ENCODE data around the gene ANKRD12. TPM values are rescaled to one million over a fixed set of nuclear protein-coding genes. Genes with fewer than 3 reads are reported as not detected.
"Not testable (repeated sequence)": the region's sequence is repeated elsewhere in the genome, so short reads cannot be mapped to it uniquely, and the experiment has no call there.

Gene ANKRD12
- 100 to 1,000 TPM in 2 of 4 donors, 10 to 100 TPM in 2; 88.5 to 132 (median 102) TPM for total RNA-seq
- polyA plus RNA-seq, result 10 to 100 TPM in 1 of 3 donors, 1 to 10 TPM in 2; 5.1 to 11.4 (median 7.2) TPM

DNA sequence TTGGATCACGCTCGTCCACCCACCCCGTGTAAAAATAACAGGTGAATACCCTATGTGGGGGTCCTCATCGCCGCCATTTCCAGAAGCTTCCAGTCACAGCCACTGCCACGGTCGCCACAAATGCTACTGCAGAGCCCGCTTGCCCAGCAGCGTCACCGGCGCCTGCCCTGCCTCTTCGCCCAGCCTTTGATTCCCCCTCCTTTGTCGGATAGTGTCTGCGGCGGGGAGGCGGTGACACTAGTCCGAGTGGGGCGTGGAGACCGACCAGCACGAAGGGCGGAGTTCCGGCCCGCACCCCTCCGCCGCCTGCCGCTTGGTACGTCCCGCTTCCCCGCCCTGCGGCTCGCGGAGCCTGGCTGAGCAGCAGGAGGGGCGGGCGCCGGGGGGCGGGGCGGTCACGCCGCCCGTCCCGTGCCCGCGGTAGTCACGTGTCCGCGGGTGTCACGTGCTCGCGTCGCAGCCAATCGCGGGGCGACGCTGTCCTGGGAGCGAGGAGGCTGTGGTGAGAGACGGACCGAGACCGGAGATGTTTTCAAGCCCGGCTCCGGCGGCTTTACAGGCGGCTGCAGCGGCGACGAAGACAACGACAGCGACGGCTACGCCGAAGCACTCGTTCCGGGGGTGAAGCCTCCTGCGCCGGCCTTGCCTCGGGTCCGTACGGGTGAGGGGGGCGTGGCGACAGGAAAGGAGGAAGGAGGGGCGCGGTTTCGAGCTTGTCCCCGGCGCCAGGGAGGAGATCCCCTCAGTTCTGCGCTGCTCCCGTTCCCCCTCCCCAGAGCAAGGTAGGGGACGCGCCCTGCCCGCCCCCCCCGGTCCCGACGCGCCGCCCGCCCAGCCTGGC is at the start of gene ANKRD12:
Gene ANKRD12 (plus strand): TSS at position 467 of the 841 bp plus-strand sequence. CDS start 45,652 bp downstream, outside the sequence.
- Histone ChIP-seq H3K4me3 (peak within 1 kb of the TSS; percentile 63 to 91 (median 72)), H3K9me3 (no peaks in the 10 kb centered on the region), H3K4me1 (peaks cover 0 to 44% (median 41%) of the 10 kb centered on the region in 4 donors), H3K27ac (peak within 1 kb of the TSS; percentile 95 to 99 (median 98)), H3K27me3 (no peaks in the 10 kb centered on the region), H3K36me3 (peaks cover 0 to 29% (median 0%) of the 10 kb centered on the region in 4 donors)
- intact Hi-C loops (cut with DNase I), result loop anchor here (1.0 to 5.0 kb wide), 5 partner anchors 18 to 434 kb away; partner anchors contain the start of genes NDUFV2, RALBP1 and TWSG1
- TF ChIP-seq, protein P1, sequence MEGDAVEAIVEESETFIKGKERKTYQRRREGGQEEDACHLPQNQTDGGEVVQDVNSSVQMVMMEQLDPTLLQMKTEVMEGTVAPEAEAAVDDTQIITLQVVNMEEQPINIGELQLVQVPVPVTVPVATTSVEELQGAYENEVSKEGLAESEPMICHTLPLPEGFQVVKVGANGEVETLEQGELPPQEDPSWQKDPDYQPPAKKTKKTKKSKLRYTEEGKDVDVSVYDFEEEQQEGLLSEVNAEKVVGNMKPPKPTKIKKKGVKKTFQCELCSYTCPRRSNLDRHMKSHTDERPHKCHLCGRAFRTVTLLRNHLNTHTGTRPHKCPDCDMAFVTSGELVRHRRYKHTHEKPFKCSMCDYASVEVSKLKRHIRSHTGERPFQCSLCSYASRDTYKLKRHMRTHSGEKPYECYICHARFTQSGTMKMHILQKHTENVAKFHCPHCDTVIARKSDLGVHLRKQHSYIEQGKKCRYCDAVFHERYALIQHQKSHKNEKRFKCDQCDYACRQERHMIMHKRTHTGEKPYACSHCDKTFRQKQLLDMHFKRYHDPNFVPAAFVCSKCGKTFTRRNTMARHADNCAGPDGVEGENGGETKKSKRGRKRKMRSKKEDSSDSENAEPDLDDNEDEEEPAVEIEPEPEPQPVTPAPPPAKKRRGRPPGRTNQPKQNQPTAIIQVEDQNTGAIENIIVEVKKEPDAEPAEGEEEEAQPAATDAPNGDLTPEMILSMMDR (IDR thresholded peaks at IDR 0.05), result no peak
- peak; percentile 80 to 81 for TF ChIP-seq POLR2A (IDR thresholded peaks at IDR 0.05)
- peak; percentile 87 to 98 (median 95) for TF ChIP-seq POLR2AphosphoS5 (IDR thresholded peaks at IDR 0.05)
- TF ChIP-seq EP300 (IDR thresholded peaks at IDR 0.05), result peak in 1 of 4 donors; percentile 39
- 0 to 1% methylated on average over 95 of the region's 95 CpGs for WGBS, 2 donors
- peak; percentile 99 for DNase-seq

DNA sequence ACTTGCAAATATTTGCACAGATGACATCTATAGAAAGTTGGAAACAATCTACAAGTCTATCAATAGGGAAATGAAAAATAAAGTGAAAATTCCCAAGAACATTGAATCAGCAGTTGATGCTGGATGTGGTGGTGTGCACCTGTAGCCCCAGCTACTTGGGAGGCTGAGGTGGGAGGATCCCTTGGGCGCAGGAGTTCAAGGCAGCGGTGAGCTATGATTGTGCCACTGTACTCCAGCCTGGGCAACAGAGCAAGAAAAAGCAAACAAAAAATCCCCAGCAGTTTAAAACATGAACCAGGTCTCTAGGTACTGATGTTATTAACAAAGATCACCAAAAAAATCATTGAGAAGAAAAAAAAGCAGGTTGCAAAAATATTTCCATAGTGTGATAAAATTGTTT is 49.4 kb upstream of the ANKRD12 start:
- H3K4me3 ChIP-seq, result no peak overlapping the region
- no peaks in the 10 kb centered on the region for H3K9me3 ChIP-seq
- 95 to 98% methylated on average over 2 of the region's 2 CpGs for WGBS, 2 donors
- no peaks in the 10 kb centered on the region for H3K27me3 ChIP-seq
- TF ChIP-seq POLR2A (IDR thresholded peaks at IDR 0.05) (no peak), POLR2AphosphoS5 (IDR thresholded peaks at IDR 0.05) (no peak), EP300 (IDR thresholded peaks at IDR 0.05) (no peak)
- TF ChIP-seq, protein P1 (IDR thresholded peaks at IDR 0.05), result no peak
- H3K36me3 ChIP-seq, result no peaks in the 10 kb centered on the region
- intact Hi-C loops (cut with DNase I), result no loop called here
- H3K4me1 ChIP-seq, result no peaks in the 10 kb centered on the region
- no peak overlapping the region for H3K27ac ChIP-seq
- DNase-seq, result no peak

DNA sequence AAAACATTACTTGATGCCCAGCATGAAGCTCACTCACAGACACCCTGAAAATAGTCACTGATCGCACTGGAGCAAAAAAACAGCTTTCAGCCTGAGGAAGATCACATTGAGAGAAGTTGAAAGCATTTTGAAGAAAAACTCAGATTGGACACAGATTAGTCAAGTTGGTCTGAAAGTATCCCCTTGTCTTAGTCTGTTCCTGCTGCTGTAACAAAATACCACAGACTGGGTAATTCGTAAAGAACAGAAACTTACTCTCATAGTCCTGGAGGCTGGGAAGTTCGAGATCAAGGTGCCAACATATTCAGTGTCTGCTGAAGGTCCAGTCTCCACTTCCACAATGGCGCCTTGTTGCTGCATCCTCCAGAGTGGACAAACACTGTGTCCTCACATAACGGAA is 48.3 kb upstream of the ANKRD12 start:
- 94 to 95% methylated on average over 5 of the region's 5 CpGs for WGBS, 2 donors
- intact Hi-C loops (cut with DNase I), result no loop called here

DNA sequence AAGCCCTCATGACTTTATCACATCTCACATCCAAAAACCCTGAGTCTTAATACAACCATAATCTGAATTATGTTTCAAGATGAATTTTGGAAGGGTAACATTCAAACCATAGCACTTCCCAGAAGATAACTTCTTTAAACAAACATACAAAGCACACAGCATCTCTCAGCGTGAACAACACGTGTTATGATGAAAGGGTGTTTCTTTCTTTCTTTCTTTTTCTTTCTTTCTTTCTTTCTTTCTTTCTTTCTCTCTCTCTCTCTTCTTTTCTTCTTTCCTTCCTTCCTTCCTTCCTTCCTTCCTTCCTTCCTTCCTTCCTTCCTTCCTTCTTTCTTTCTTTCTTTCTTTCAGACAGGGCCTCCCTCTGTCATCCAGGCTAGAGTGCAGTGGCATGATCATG is 47.9 kb upstream of the ANKRD12 start:
- H3K9me3 ChIP-seq; H3K27me3 ChIP-seq; DNase-seq; H3K36me3 ChIP-seq; H3K27ac ChIP-seq; H3K4me1 ChIP-seq; H3K4me3 ChIP-seq; intact Hi-C loops (cut with DNase I): not testable (repeated sequence)
- 93 to 96% methylated on average over 2 of the region's 2 CpGs for WGBS, 2 donors

More for the DNA sequence above, 48.3 kb upstream of the ANKRD12 start:
- no peak overlapping the region for H3K4me3 ChIP-seq
- no peaks in the 10 kb centered on the region for H3K4me1 ChIP-seq
- no peaks in the 10 kb centered on the region for H3K36me3 ChIP-seq
- no peaks in the 10 kb centered on the region for H3K9me3 ChIP-seq
- no peak overlapping the region for H3K27ac ChIP-seq
- TF ChIP-seq EP300 (IDR thresholded peaks at IDR 0.05) (no peak), POLR2AphosphoS5 (IDR thresholded peaks at IDR 0.05) (no peak), POLR2A (IDR thresholded peaks at IDR 0.05) (no peak)
- TF ChIP-seq, protein P1 (IDR thresholded peaks at IDR 0.05), result no peak
- H3K27me3 ChIP-seq, result no peaks in the 10 kb centered on the region
- no peak for DNase-seq

DNA sequence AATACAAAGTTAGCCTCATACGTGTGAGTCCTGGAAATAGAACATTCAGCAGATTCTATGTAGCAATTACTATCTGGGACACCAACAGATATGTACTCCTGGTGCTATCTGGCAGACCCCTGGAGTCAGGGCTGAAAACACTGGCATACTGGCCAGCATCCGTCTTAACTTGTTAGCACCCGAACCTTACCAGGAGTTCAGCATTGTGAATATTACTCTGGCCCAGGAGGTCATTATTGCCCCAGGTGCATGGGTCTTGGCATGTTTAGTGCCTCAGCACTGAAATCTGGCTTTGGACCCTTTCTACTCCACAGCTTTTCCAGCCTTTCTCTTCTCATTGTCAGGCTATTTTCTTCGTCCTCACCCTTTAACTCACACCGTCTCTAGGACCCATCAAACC is 46.0 kb upstream of the ANKRD12 start:
- H3K27ac ChIP-seq, result no peak overlapping the region
- H3K4me3 ChIP-seq, result no peak overlapping the region
- WGBS, 2 donors, result 94 to 95% methylated on average over 5 of the region's 5 CpGs

More for the DNA sequence above, 46.0 kb upstream of the ANKRD12 start:
- intact Hi-C loops (cut with DNase I), result no loop called here
- Histone ChIP-seq H3K36me3 (no peaks in the 10 kb centered on the region), H3K4me1 (peaks cover 0 to 20% (median 16%) of the 10 kb centered on the region in 4 donors), H3K9me3 (no peaks in the 10 kb centered on the region), H3K27me3 (no peaks in the 10 kb centered on the region)
- no peak for DNase-seq
- TF ChIP-seq, protein P1 (IDR thresholded peaks at IDR 0.05), result no peak
- TF ChIP-seq EP300 (IDR thresholded peaks at IDR 0.05), result no peak
- TF ChIP-seq POLR2A (IDR thresholded peaks at IDR 0.05), result no peak
- no peak for TF ChIP-seq POLR2AphosphoS5 (IDR thresholded peaks at IDR 0.05)

Data from sigmoid colon (tissue), 7 donors.